Measurements from ENCODE around the gene STXBP1. TPM values are rescaled to one million over a fixed set of nuclear protein-coding genes. Genes with fewer than 3 reads are reported as not detected.

The STXBP1 gene
- total and polyA plus RNA-seq, 2 of the 13 experiments (the other 11 are each of a cell fraction or from before 2014, with no cell fraction given) = 2.9 TPM

- TF ChIP-seq ZBTB10 (CRISPR knock-in tag; IDR thresholded peaks at IDR 0.05; ENCODE audit: borderline replicate concordance) (no peak), ZNF574 (CRISPR knock-in tag; IDR thresholded peaks at IDR 0.05) (no peak), ZNF576 (CRISPR knock-in tag; IDR thresholded peaks at IDR 0.05) (no peak), CCDC6 (CRISPR knock-in tag; IDR thresholded peaks at IDR 0.05) (no peak), SOX6 (IDR thresholded peaks at IDR 0.05) (no peak), SOX6 (CRISPR knock-in tag; IDR thresholded peaks at IDR 0.05) (peak; percentile 33; the same call in 1 of the 2 replicates), ZNF724P (CRISPR knock-in tag; IDR thresholded peaks at IDR 0.05; ENCODE audit: borderline replicate concordance) (no peak), E2F5 (CRISPR knock-in tag; conservative IDR thresholded peaks at IDR 0.05) (no peak), HDAC1 (CRISPR knock-in tag; IDR thresholded peaks at IDR 0.05) (no peak; the same call in 1 of the 2 replicates), HOXD1 (CRISPR knock-in tag; IDR thresholded peaks at IDR 0.05) (no peak), CTCF (CRISPR knock-in tag; IDR thresholded peaks at IDR 0.05) (0 out of 2 replicates have a peak, but pooled peaks have one; percentile 20), HIC2 (CRISPR knock-in tag; IDR thresholded peaks at IDR 0.05; ENCODE audit: low read depth) (no peak), ZNF878 (CRISPR knock-in tag; IDR thresholded peaks at IDR 0.05) (no peak), ZNF761 (CRISPR knock-in tag; conservative IDR thresholded peaks at IDR 0.05) (no peak), ZNF205 (CRISPR knock-in tag; IDR thresholded peaks at IDR 0.05) (no peak), SAFB2 (CRISPR knock-in tag; IDR thresholded peaks at IDR 0.05; ENCODE audit: borderline replicate concordance, low read depth) (no peak), ZC3H13 (CRISPR knock-in tag; IDR thresholded peaks at IDR 0.05) (no peak), HES4 (CRISPR knock-in tag; IDR thresholded peaks at IDR 0.05; ENCODE audit: borderline replicate concordance) (no peak), PAF1 (CRISPR knock-in tag; IDR thresholded peaks at IDR 0.05) (no peak)
Observed at GRCh38 chr9:127729522-127730256, 117.6 kb downstream of the STXBP1 start (continued).

All from HepG2 (cell line).